ENCODE results near the gene KIAA0825.

The KIAA0825 gene

DNA sequence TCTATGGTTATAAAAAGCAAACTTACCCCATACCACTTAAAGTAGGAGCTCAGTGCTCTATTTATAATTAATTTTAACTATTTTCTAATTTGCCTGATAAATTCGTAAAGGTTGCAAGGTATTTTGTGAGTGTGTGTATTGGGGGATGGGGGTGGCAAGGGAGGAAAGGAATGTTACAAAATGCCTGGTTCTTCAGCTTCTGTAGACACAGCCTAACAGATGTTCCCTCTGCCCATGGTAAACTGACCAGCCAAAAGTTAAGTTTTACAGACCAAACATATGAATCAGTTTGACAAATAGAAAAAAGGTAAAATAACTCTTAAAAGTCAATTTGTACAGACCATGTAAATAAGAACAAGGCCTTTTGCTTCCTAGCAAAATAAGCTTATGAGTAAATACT lies 232.6 kb downstream of the KIAA0825 start:
- TF ChIP-seq, protein P1, sequence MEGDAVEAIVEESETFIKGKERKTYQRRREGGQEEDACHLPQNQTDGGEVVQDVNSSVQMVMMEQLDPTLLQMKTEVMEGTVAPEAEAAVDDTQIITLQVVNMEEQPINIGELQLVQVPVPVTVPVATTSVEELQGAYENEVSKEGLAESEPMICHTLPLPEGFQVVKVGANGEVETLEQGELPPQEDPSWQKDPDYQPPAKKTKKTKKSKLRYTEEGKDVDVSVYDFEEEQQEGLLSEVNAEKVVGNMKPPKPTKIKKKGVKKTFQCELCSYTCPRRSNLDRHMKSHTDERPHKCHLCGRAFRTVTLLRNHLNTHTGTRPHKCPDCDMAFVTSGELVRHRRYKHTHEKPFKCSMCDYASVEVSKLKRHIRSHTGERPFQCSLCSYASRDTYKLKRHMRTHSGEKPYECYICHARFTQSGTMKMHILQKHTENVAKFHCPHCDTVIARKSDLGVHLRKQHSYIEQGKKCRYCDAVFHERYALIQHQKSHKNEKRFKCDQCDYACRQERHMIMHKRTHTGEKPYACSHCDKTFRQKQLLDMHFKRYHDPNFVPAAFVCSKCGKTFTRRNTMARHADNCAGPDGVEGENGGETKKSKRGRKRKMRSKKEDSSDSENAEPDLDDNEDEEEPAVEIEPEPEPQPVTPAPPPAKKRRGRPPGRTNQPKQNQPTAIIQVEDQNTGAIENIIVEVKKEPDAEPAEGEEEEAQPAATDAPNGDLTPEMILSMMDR (IDR thresholded peaks at IDR 0.05; ENCODE audit: borderline replicate concordance, insufficient read depth, low read depth, low read length): no peak
- no peak overlapping the region for H3K4me3 ChIP-seq (ENCODE audit: low read depth, low read length)

DNA sequence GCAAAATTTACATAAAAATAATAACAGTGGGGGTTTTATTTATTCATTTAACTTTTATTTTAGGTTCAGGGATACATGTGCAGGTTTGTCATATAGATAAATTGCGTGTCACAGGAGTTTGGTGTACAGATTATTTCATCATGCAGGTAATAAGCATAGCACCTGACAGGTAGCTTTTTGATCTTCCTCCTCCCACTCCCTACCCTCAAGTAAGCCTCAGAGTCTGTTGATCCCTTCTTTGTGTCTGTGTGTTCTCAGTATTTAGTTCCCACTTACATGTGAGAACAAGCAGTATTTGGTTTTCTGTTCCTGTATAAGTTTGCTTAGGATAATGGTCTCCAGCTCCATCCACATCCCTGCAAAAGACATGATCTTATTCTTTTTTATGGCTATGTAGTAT lies 240.3 kb downstream of the KIAA0825 start:
- TF ChIP-seq, protein P1 (IDR thresholded peaks at IDR 0.05; ENCODE audit: borderline replicate concordance, insufficient read depth, low read depth, low read length): no peak
- H3K4me3 ChIP-seq (ENCODE audit: low read depth, low read length): no peak overlapping the region

DNA sequence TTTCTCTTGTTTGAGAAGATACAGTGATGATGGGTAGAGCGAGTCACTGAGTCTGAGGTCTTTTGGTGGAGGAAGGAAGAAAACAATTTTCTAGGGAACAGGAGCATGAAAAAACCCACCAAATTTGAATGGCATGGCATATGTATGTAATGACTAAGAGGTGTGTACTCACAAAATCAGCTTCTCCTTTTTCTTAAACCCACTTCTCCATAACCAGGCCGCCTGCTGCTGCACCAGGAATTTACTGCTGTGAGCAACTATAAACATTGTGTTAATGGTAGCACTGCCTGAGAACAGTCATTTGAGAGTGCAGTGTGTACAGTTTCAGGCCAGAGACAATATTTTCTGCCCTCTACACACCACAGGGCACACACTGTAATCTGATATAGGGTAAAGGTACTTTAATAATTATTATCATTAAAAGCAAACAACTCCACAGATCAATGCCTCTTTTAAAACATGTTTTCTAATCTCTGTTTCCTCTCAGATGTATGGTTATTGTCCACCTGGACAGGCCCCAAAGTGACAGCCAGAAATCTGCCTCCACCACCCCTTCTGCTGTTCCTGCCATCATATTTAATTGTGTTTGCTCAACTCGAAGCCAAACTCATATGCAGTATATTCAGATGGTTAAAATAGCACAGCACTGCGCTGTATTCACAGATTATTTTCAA lies 241.6 kb downstream of the KIAA0825 start:
- TF ChIP-seq, protein P1 (IDR thresholded peaks at IDR 0.05; ENCODE audit: borderline replicate concordance, insufficient read depth, low read depth, low read length): no peak
- no peak overlapping the region for H3K4me3 ChIP-seq (ENCODE audit: low read depth, low read length)

DNA sequence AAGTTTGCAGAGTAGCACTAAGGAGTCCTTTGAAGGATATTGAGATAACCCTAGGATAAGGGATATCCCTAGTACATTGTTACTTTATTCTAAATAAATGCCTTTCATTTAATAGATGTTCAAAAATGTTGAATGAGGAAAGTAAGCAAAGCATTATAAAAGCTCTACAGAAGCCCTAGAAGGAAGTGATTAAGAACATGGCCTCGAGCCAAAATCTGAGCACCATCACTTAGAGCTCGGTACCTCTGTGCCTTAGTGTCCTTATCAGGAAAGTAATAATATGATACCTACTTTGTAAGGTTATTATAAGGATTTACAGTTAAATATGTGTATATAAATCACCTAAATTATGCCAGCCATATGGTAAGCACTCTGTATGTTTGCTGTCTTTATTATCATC lies 242.6 kb downstream of the KIAA0825 start:
- TF ChIP-seq, protein P1 (IDR thresholded peaks at IDR 0.05; ENCODE audit: borderline replicate concordance, insufficient read depth, low read depth, low read length): no peak
- H3K4me3 ChIP-seq (ENCODE audit: low read depth, low read length): no peak overlapping the region

DNA sequence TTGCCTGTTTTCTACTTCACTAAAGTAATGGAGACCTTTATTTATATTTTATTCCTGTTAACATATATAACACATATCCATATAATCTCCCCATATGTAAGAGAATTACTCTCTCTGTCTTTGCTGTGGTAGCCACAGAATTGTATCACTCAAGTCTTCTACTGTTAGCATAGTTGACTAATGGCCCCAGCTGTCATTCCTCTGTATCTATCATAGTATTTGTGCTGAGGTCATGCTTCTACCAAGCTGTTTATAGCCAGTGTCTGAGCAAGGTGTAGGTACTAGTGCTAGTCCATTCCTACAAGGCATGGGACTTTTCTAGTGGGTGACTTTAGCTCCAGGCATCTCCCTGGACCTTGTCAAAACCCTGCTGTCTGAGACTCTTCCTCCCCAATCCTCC lies 244.1 kb downstream of the KIAA0825 start:
- no peak overlapping the region for H3K4me3 ChIP-seq (ENCODE audit: low read depth, low read length)
- TF ChIP-seq, protein P1 (IDR thresholded peaks at IDR 0.05; ENCODE audit: borderline replicate concordance, insufficient read depth, low read depth, low read length): no peak

DNA sequence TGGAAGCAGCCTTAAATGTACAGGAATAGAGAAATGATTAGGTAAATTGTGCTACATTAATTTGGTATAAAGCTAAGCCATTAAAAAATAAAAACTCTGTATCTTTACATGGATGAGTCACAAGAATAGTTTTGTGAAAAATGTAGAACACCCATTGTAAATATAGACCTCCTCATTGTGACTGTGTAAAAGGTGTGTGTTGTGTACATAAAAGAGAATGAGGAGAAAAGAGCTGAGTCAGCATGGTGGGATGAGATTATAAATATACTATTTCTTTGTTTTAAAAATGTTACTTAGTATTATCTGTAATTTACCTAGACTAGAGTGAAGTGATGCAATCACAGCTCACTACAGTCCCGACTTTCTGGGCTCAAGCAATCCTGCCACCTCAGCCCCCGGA lies 250.5 kb downstream of the KIAA0825 start:
- no peak overlapping the region for H3K4me3 ChIP-seq (ENCODE audit: low read depth, low read length)
- TF ChIP-seq, protein P1 (IDR thresholded peaks at IDR 0.05; ENCODE audit: borderline replicate concordance, insufficient read depth, low read depth, low read length): no peak

DNA sequence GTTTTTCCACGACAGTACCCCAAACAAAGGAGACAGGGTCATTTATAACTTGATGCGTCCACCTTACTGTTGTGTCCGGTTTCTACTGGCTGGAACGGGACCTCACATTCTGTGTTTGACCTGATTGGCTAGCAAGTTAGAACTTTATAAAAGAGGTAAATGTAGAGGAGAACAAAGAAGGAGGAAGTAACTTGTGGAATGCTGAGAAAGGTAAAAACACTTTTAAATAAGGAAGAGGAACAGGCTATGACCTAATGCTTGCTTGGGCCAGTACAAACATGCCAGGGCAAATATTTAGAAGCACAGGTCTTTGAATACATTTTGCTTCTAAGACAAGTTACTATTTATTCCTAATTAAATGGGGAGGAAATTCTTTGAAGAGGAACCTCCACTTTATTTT lies 251.6 kb downstream of the KIAA0825 start:
- TF ChIP-seq, protein P1 (IDR thresholded peaks at IDR 0.05; ENCODE audit: borderline replicate concordance, insufficient read depth, low read depth, low read length): no peak
- no peak overlapping the region for H3K4me3 ChIP-seq (ENCODE audit: low read depth, low read length)

All from GM12875 (cell line).